HG02981 (cell line): ENCODE measurements around the gene CDKN1B.
A peak's percentile ranks its signal among the peaks of the same experiment; 100 is the strongest.

ENCODE experiments used
- ATAC-seq: cut with Tn5 transposase; IDR thresholded peaks from one replicate; pipeline ENCODE4 v1.9.1; 2021; ENCODE audit warnings: mild to moderate bottlenecking, moderate library complexity; ENCODE audit not compliant: unreplicated experiment

The CDKN1B gene

GRCh38 chr12:12716793-12717585 is at the start of gene CDKN1B:
Gene CDKN1B (plus strand): TSS chr12:12717368. CDS start chr12:12717840, 472 bp downstream.
- ATAC-seq: peak; percentile 43

- ATAC-seq: no peak
Measured at GRCh38 chr12:12668005-12668404, 49.2 kb upstream of the CDKN1B start.

GRCh38 chr12:12669020-12669419 is 48.1 kb upstream of the CDKN1B start:
- no peak for ATAC-seq

- no peak for ATAC-seq
Measured at GRCh38 chr12:12671850-12672660, 45.1 kb upstream of the CDKN1B start.

GRCh38 chr12:12673296-12673695 is 43.9 kb upstream of the CDKN1B start:
- peak; percentile 83 for ATAC-seq

GRCh38 chr12:12676605-12677004 is 40.6 kb upstream of the CDKN1B start:
- ATAC-seq: no peak

- ATAC-seq: no peak
Measured at GRCh38 chr12:12681061-12681765, 36.0 kb upstream of the CDKN1B start.

GRCh38 chr12:12682284-12682683 is 34.9 kb upstream of the CDKN1B start:
- ATAC-seq: no peak

- no peak for ATAC-seq
Measured at GRCh38 chr12:12683136-12683697, 34.0 kb upstream of the CDKN1B start.

GRCh38 chr12:12683725-12684124 is 33.4 kb upstream of the CDKN1B start:
- no peak for ATAC-seq

GRCh38 chr12:12684375-12685106 is 32.6 kb upstream of the CDKN1B start:
- ATAC-seq: no peak

GRCh38 chr12:12685305-12685704 is 31.9 kb upstream of the CDKN1B start:
- no peak for ATAC-seq

GRCh38 chr12:12686472-12686871 is 30.7 kb upstream of the CDKN1B start:
- no peak for ATAC-seq

- no peak for ATAC-seq
Measured at GRCh38 chr12:12686925-12687324, 30.2 kb upstream of the CDKN1B start.

GRCh38 chr12:12689647-12690300 is 27.4 kb upstream of the CDKN1B start:
- no peak for ATAC-seq

- no peak for ATAC-seq
Measured at GRCh38 chr12:12691549-12691948, 25.6 kb upstream of the CDKN1B start.

GRCh38 chr12:12693111-12693671 is 24.0 kb upstream of the CDKN1B start:
- ATAC-seq: no peak

GRCh38 chr12:12696562-12697383 is 20.4 kb upstream of the CDKN1B start:
- ATAC-seq: peak; percentile 75

- ATAC-seq: no peak
Measured at GRCh38 chr12:12699345-12699744, 17.8 kb upstream of the CDKN1B start.
